ENCODE results near the gene FAM107B.

Gene FAM107B

GRCh38 chr10:14625192-14625631, 149.5 kb downstream of the FAM107B start:
- Histone ChIP-seq H3K9me3 (ENCODE audit: control insufficient read depth, low read length) (no peaks in the 10 kb centered on the region), H3K4me1 (ENCODE audit: control insufficient read depth, insufficient read depth, low read length, poor library complexity, severe bottlenecking) (no peaks in the 10 kb centered on the region), H3K27ac (ENCODE audit: low read depth, low read length, severe bottlenecking) (peak overlapping the region; percentile 68), H3K36me3 (ENCODE audit: control insufficient read depth, insufficient read depth, low read length) (no peaks in the 10 kb centered on the region), H3K4me3 (ENCODE audit: extremely low read depth, insufficient read depth, low read length, poor library complexity, severe bottlenecking) (no peak overlapping the region)
- WGBS, 2 experiments (ENCODE audit: insufficient coverage in 2 of 2), result 92 to 95% methylated on average over 3 of the region's 7 CpGs

- Histone ChIP-seq H3K36me3 (ENCODE audit: control insufficient read depth, insufficient read depth, low read length) (no peaks in the 10 kb centered on the region), H3K9me3 (ENCODE audit: control insufficient read depth, low read length) (no peaks in the 10 kb centered on the region), H3K4me1 (ENCODE audit: control insufficient read depth, insufficient read depth, low read length, poor library complexity, severe bottlenecking) (no peaks in the 10 kb centered on the region), H3K27ac (ENCODE audit: low read depth, low read length, severe bottlenecking) (no peak overlapping the region), H3K4me3 (ENCODE audit: extremely low read depth, insufficient read depth, low read length, poor library complexity, severe bottlenecking) (no peak overlapping the region)
- WGBS, 2 experiments (ENCODE audit: insufficient coverage in 2 of 2), result 89 to 90% methylated on average over 6 to 7 of the region's 8 CpGs
These were observed 150.1 kb downstream of the FAM107B start for GRCh38 chr10:14624600-14624999.

- Histone ChIP-seq H3K36me3 (ENCODE audit: control insufficient read depth, insufficient read depth, low read length) (no peaks in the 10 kb centered on the region), H3K9me3 (ENCODE audit: control insufficient read depth, low read length) (no peaks in the 10 kb centered on the region), H3K4me3 (ENCODE audit: extremely low read depth, insufficient read depth, low read length, poor library complexity, severe bottlenecking) (no peak overlapping the region), H3K4me1 (ENCODE audit: control insufficient read depth, insufficient read depth, low read length, poor library complexity, severe bottlenecking) (no peaks in the 10 kb centered on the region), H3K27ac (ENCODE audit: low read depth, low read length, severe bottlenecking) (no peak overlapping the region)
- 89 to 100% methylated on average over 2 of the region's 3 CpGs for WGBS, 2 experiments (ENCODE audit: insufficient coverage in 2 of 2)
These were observed 150.8 kb downstream of the FAM107B start for GRCh38 chr10:14623931-14624330.

GRCh38 chr10:14621037-14621436, 153.7 kb downstream of the FAM107B start:
- Histone ChIP-seq H3K9me3 (ENCODE audit: control insufficient read depth, low read length) (no peaks in the 10 kb centered on the region), H3K27ac (ENCODE audit: low read depth, low read length, severe bottlenecking) (no peak overlapping the region), H3K4me3 (ENCODE audit: extremely low read depth, insufficient read depth, low read length, poor library complexity, severe bottlenecking) (no peak overlapping the region), H3K36me3 (ENCODE audit: control insufficient read depth, insufficient read depth, low read length) (no peaks in the 10 kb centered on the region), H3K4me1 (ENCODE audit: control insufficient read depth, insufficient read depth, low read length, poor library complexity, severe bottlenecking) (peaks cover 9% of the 10 kb centered on the region)
- no CpG with 5 or more reads among the region's 1 CpG for WGBS, 2 experiments (ENCODE audit: insufficient coverage in 2 of 2)

- 90% methylated on average over 6 of the region's 7 CpGs for WGBS, 2 experiments (ENCODE audit: insufficient coverage in 2 of 2)
- H3K4me3 ChIP-seq (ENCODE audit: extremely low read depth, insufficient read depth, low read length, poor library complexity, severe bottlenecking), result no peak overlapping the region
- peaks cover 9% of the 10 kb centered on the region for H3K4me1 ChIP-seq (ENCODE audit: control insufficient read depth, insufficient read depth, low read length, poor library complexity, severe bottlenecking)
- H3K27ac ChIP-seq (ENCODE audit: low read depth, low read length, severe bottlenecking), result no peak overlapping the region
- no peaks in the 10 kb centered on the region for H3K9me3 ChIP-seq (ENCODE audit: control insufficient read depth, low read length)
- no peaks in the 10 kb centered on the region for H3K36me3 ChIP-seq (ENCODE audit: control insufficient read depth, insufficient read depth, low read length)
These were observed 156.0 kb downstream of the FAM107B start for GRCh38 chr10:14618674-14619073.

GRCh38 chr10:14617852-14618251, 156.8 kb downstream of the FAM107B start:
- no peak overlapping the region for H3K27ac ChIP-seq (ENCODE audit: low read depth, low read length, severe bottlenecking)
- WGBS, 2 experiments (ENCODE audit: insufficient coverage in 2 of 2), result no CpG with 5 or more reads among the region's 4 CpGs
- H3K4me3 ChIP-seq (ENCODE audit: extremely low read depth, insufficient read depth, low read length, poor library complexity, severe bottlenecking), result no peak overlapping the region
- no peaks in the 10 kb centered on the region for H3K9me3 ChIP-seq (ENCODE audit: control insufficient read depth, low read length)
- H3K4me1 ChIP-seq (ENCODE audit: control insufficient read depth, insufficient read depth, low read length, poor library complexity, severe bottlenecking), result peaks cover 9% of the 10 kb centered on the region
- H3K36me3 ChIP-seq (ENCODE audit: control insufficient read depth, insufficient read depth, low read length), result no peaks in the 10 kb centered on the region

- Histone ChIP-seq H3K36me3 (ENCODE audit: control insufficient read depth, insufficient read depth, low read length) (no peaks in the 10 kb centered on the region), H3K9me3 (ENCODE audit: control insufficient read depth, low read length) (no peaks in the 10 kb centered on the region), H3K4me3 (ENCODE audit: extremely low read depth, insufficient read depth, low read length, poor library complexity, severe bottlenecking) (no peak overlapping the region), H3K27ac (ENCODE audit: low read depth, low read length, severe bottlenecking) (peak overlapping the region; percentile 45), H3K4me1 (ENCODE audit: control insufficient read depth, insufficient read depth, low read length, poor library complexity, severe bottlenecking) (peaks cover 9% of the 10 kb centered on the region)
- 69 to 77% methylated on average over 5 of the region's 5 CpGs for WGBS, 2 experiments (ENCODE audit: insufficient coverage in 2 of 2)
These were observed 157.6 kb downstream of the FAM107B start for GRCh38 chr10:14616955-14617730.

GRCh38 chr10:14616465-14616864, 158.2 kb downstream of the FAM107B start:
- Histone ChIP-seq H3K4me1 (ENCODE audit: control insufficient read depth, insufficient read depth, low read length, poor library complexity, severe bottlenecking) (peaks cover 9% of the 10 kb centered on the region), H3K9me3 (ENCODE audit: control insufficient read depth, low read length) (no peaks in the 10 kb centered on the region)
- WGBS, 2 experiments (ENCODE audit: insufficient coverage in 2 of 2), result 74 to 89% methylated on average over 2 of the region's 2 CpGs

GRCh38 chr10:14613588-14613920, 161.1 kb downstream of the FAM107B start:
- Histone ChIP-seq H3K4me3 (ENCODE audit: extremely low read depth, insufficient read depth, low read length, poor library complexity, severe bottlenecking) (no peak overlapping the region), H3K27ac (ENCODE audit: low read depth, low read length, severe bottlenecking) (no peak overlapping the region), H3K4me1 (ENCODE audit: control insufficient read depth, insufficient read depth, low read length, poor library complexity, severe bottlenecking) (peaks cover 11% of the 10 kb centered on the region), H3K9me3 (ENCODE audit: control insufficient read depth, low read length) (no peaks in the 10 kb centered on the region), H3K36me3 (ENCODE audit: control insufficient read depth, insufficient read depth, low read length) (no peaks in the 10 kb centered on the region)
- 94 to 95% methylated on average over 4 of the region's 4 CpGs for WGBS, 2 experiments (ENCODE audit: insufficient coverage in 2 of 2)

More at GRCh38 chr10:14616465-14616864, 158.2 kb downstream of the FAM107B start:
- Histone ChIP-seq H3K27ac (ENCODE audit: low read depth, low read length, severe bottlenecking) (no peak overlapping the region), H3K4me3 (ENCODE audit: extremely low read depth, insufficient read depth, low read length, poor library complexity, severe bottlenecking) (no peak overlapping the region), H3K36me3 (ENCODE audit: control insufficient read depth, insufficient read depth, low read length) (no peaks in the 10 kb centered on the region)

- WGBS, 2 experiments (ENCODE audit: insufficient coverage in 2 of 2), result 95 to 97% methylated on average over 5 to 12 of the region's 15 CpGs
These were observed 161.7 kb downstream of the FAM107B start for GRCh38 chr10:14612873-14613587.

More at GRCh38 chr10:14612873-14613587, 161.7 kb downstream of the FAM107B start:
- H3K9me3 ChIP-seq (ENCODE audit: control insufficient read depth, low read length), result no peaks in the 10 kb centered on the region
- no peak overlapping the region for H3K4me3 ChIP-seq (ENCODE audit: extremely low read depth, insufficient read depth, low read length, poor library complexity, severe bottlenecking)
- H3K27ac ChIP-seq (ENCODE audit: low read depth, low read length, severe bottlenecking), result no peak overlapping the region
- H3K36me3 ChIP-seq (ENCODE audit: control insufficient read depth, insufficient read depth, low read length), result no peaks in the 10 kb centered on the region
- H3K4me1 ChIP-seq (ENCODE audit: control insufficient read depth, insufficient read depth, low read length, poor library complexity, severe bottlenecking), result peaks cover 13% of the 10 kb centered on the region

Data from mesodermal cell (in vitro differentiated cells).